Mesendoderm (in vitro differentiated cells): ENCODE data around the gene PIGQ.

Source experiments
- DNase-seq: peaks from one replicate; pipeline ENCODE4 v3.0.0; 2013
- H2AK5ac ChIP-seq: 2 replicates; pipeline ENCODE4 v1.6.1; 2013; ENCODE audit warnings: low read length, inconsistent platforms
- H2BK120ac ChIP-seq: 2 replicates; pipeline ENCODE4 v1.6.1; 2013; ENCODE audit warnings: low read depth, mild to moderate bottlenecking, low read length, moderate library complexity, mixed read lengths
- H2BK15ac ChIP-seq: replicated peaks from 2 replicates; pipeline ENCODE4 v1.6.1; 2013; ENCODE audit warnings: low read depth, mild to moderate bottlenecking, moderate library complexity
- H2BK5ac ChIP-seq: 2 replicates; pipeline ENCODE4 v1.6.1; 2013; ENCODE audit warnings: low read length, inconsistent platforms
- H3K18ac ChIP-seq: 2 replicates; pipeline ENCODE4 v1.6.1; 2013; ENCODE audit warnings: mild to moderate bottlenecking, low read length, mixed read lengths
- H3K23ac ChIP-seq: one replicate; pipeline ENCODE4 v1.6.1; 2013; ENCODE audit warnings: low read length
- H3K27ac ChIP-seq: 2 replicates; pipeline ENCODE4 v1.5.1; 2013; ENCODE audit warnings: low read depth, mild to moderate bottlenecking, inconsistent platforms, low read length, moderate library complexity
- H3K27me3 ChIP-seq: 2 replicates; pipeline ENCODE4 v1.6.1; 2013; ENCODE audit warnings: low read length, control low read depth, mild to moderate bottlenecking, inconsistent platforms; ENCODE audit not compliant: insufficient read depth, poor library complexity
- H3K36me3 ChIP-seq: 2 replicates; pipeline ENCODE4 v1.6.1; 2013; ENCODE audit warnings: low read length, inconsistent platforms; ENCODE audit not compliant: control insufficient read depth, insufficient read depth
- H3K4ac ChIP-seq: one replicate; pipeline ENCODE4 v1.6.1; 2013; ENCODE audit warnings: low read depth, mild to moderate bottlenecking, low read length, moderate library complexity
- H3K4me1 ChIP-seq: 2 replicates; pipeline ENCODE4 v1.6.1; 2013; ENCODE audit warnings: low read depth, low read length, inconsistent platforms; ENCODE audit not compliant: control insufficient read depth
- H3K4me2 ChIP-seq: 2 replicates; pipeline ENCODE4 v1.6.1; 2013; ENCODE audit warnings: low read length
- H3K4me3 ChIP-seq: 2 replicates; pipeline ENCODE4 v1.5.1; 2013; ENCODE audit warnings: mild to moderate bottlenecking, low read length
- H3K56ac ChIP-seq: one replicate; pipeline ENCODE4 v1.6.1; 2013; ENCODE audit warnings: low read length
- H3K79me1 ChIP-seq: 2 replicates; pipeline ENCODE4 v1.6.1; 2013; ENCODE audit warnings: low read length, inconsistent platforms
- H3K79me2 ChIP-seq: 2 replicates; pipeline ENCODE4 v1.6.1; 2013; ENCODE audit warnings: mild to moderate bottlenecking, low read length; ENCODE audit not compliant: control insufficient read depth, insufficient read depth
- H3K9ac ChIP-seq: 2 replicates; pipeline ENCODE4 v1.6.1; 2013; ENCODE audit warnings: low read length, inconsistent platforms
- H4K5ac ChIP-seq: one replicate; pipeline ENCODE4 v1.6.1; 2013; ENCODE audit warnings: low read length
- H4K8ac ChIP-seq: one replicate; pipeline ENCODE4 v1.6.1; 2013; ENCODE audit warnings: low read depth, mild to moderate bottlenecking, control low read depth, low read length, moderate library complexity
- WGBS: extraction: QIAGEN DNeasy Blood & Tissue Kit; methylation state at CpG from one replicate; pipeline ENCODE4 v1.1.7; 2013; ENCODE audit warnings: low lambda C conversion rate, missing lambda C conversion rate; ENCODE audit not compliant: insufficient coverage; ENCODE audit errors: extremely low coverage; 5-methylcytosine and 5-hydroxymethylcytosine counted together

PIGQ gene

GRCh38 chr16:624526-625070 is 54.8 kb downstream of the PIGQ start:
- Histone ChIP-seq H3K27me3 (no peaks in the 10 kb centered on the region), H3K4me1 (no peaks in the 10 kb centered on the region), H3K56ac (no peak overlapping the region), H3K4me2 (no peak overlapping the region), H3K23ac (no peak overlapping the region), H3K36me3 (no peaks in the 10 kb centered on the region), H3K4ac (no peak overlapping the region), H4K5ac (no peak overlapping the region), H2BK120ac (no peak overlapping the region), H3K4me3 (no peak overlapping the region), H3K27ac (no peak overlapping the region), H2BK15ac (no peak overlapping the region), H3K79me1 (no peaks in the 10 kb centered on the region), H4K8ac (no peak overlapping the region), H3K9ac (no peak overlapping the region), H3K79me2 (no peaks in the 10 kb centered on the region), H2BK5ac (no peak overlapping the region), H3K18ac (no peak overlapping the region), H2AK5ac (no peak overlapping the region)
- no CpG with 5 or more reads among the region's 10 CpGs for WGBS
- no peak for DNase-seq

GRCh38 chr16:625117-625976 is 55.6 kb downstream of the PIGQ start:
- peaks cover 5% of the 10 kb centered on the region for H3K4me1 ChIP-seq
- H2AK5ac ChIP-seq = no peak overlapping the region
- DNase-seq = no peak
- H3K9ac ChIP-seq = no peak overlapping the region
- no peak overlapping the region for H2BK120ac ChIP-seq
- H2BK5ac ChIP-seq = no peak overlapping the region
- no peaks in the 10 kb centered on the region for H3K27me3 ChIP-seq
- H3K4me2 ChIP-seq = no peak overlapping the region
- no peak overlapping the region for H4K5ac ChIP-seq
- WGBS = no CpG with 5 or more reads among the region's 37 CpGs
- no peak overlapping the region for H3K4me3 ChIP-seq
- H3K4ac ChIP-seq = no peak overlapping the region
- H3K23ac ChIP-seq = no peak overlapping the region
- H3K79me1 ChIP-seq = no peaks in the 10 kb centered on the region
- H4K8ac ChIP-seq = no peak overlapping the region
- H3K79me2 ChIP-seq = no peaks in the 10 kb centered on the region
- H3K36me3 ChIP-seq = no peaks in the 10 kb centered on the region
- H3K27ac ChIP-seq = no peak overlapping the region
- H2BK15ac ChIP-seq = no peak overlapping the region
- no peak overlapping the region for H3K56ac ChIP-seq
- no peak overlapping the region for H3K18ac ChIP-seq

GRCh38 chr16:625977-626765 is 56.4 kb downstream of the PIGQ start:
- Histone ChIP-seq H2BK15ac (no peak overlapping the region), H2BK120ac (no peak overlapping the region), H2AK5ac (no peak overlapping the region), H3K79me2 (no peaks in the 10 kb centered on the region), H3K4me1 (peaks cover 6% of the 10 kb centered on the region), H3K9ac (no peak overlapping the region), H3K27ac (no peak overlapping the region), H3K56ac (no peak overlapping the region), H3K27me3 (no peaks in the 10 kb centered on the region), H3K36me3 (no peaks in the 10 kb centered on the region), H3K23ac (no peak overlapping the region), H3K4ac (no peak overlapping the region), H3K4me2 (no peak overlapping the region), H3K4me3 (no peak overlapping the region), H3K79me1 (no peaks in the 10 kb centered on the region), H2BK5ac (no peak overlapping the region), H3K18ac (no peak overlapping the region), H4K8ac (no peak overlapping the region), H4K5ac (no peak overlapping the region)
- no CpG with 5 or more reads among the region's 35 CpGs for WGBS
- no peak for DNase-seq

GRCh38 chr16:626787-627453 is 57.2 kb downstream of the PIGQ start:
- Histone ChIP-seq H3K79me1 (no peaks in the 10 kb centered on the region), H4K5ac (no peak overlapping the region), H3K79me2 (no peaks in the 10 kb centered on the region), H3K4me3 (no peak overlapping the region), H3K18ac (no peak overlapping the region), H3K4me2 (no peak overlapping the region), H3K9ac (no peak overlapping the region), H4K8ac (no peak overlapping the region), H3K4me1 (peaks cover 6% of the 10 kb centered on the region), H3K56ac (no peak overlapping the region), H2BK5ac (no peak overlapping the region), H3K27me3 (no peaks in the 10 kb centered on the region), H3K23ac (no peak overlapping the region), H3K4ac (no peak overlapping the region), H2BK15ac (no peak overlapping the region), H3K27ac (no peak overlapping the region), H2AK5ac (no peak overlapping the region), H3K36me3 (no peaks in the 10 kb centered on the region), H2BK120ac (no peak overlapping the region)
- whole genome bisulfite sequencing = no CpG with 5 or more reads among the region's 29 CpGs
- DNase-seq = peak; percentile 51

GRCh38 chr16:627454-628239 is 57.9 kb downstream of the PIGQ start:
- H3K4ac ChIP-seq = no peak overlapping the region
- no peak overlapping the region for H4K8ac ChIP-seq
- peaks cover 6% of the 10 kb centered on the region for H3K4me1 ChIP-seq
- no CpG with 5 or more reads among the region's 50 CpGs for WGBS
- H2AK5ac ChIP-seq = no peak overlapping the region
- H3K23ac ChIP-seq = no peak overlapping the region
- H3K56ac ChIP-seq = no peak overlapping the region
- H3K18ac ChIP-seq = no peak overlapping the region
- H3K79me1 ChIP-seq = no peaks in the 10 kb centered on the region
- H3K79me2 ChIP-seq = no peaks in the 10 kb centered on the region
- no peak overlapping the region for H4K5ac ChIP-seq
- no peaks in the 10 kb centered on the region for H3K36me3 ChIP-seq
- H3K4me3 ChIP-seq = no peak overlapping the region
- H2BK15ac ChIP-seq = no peak overlapping the region
- no peak overlapping the region for H2BK120ac ChIP-seq
- DNase-seq = no peak
- H3K9ac ChIP-seq = no peak overlapping the region
- H2BK5ac ChIP-seq = no peak overlapping the region
- no peaks in the 10 kb centered on the region for H3K27me3 ChIP-seq
- H3K27ac ChIP-seq = no peak overlapping the region
- no peak overlapping the region for H3K4me2 ChIP-seq
